Ovary (tissue), 3 donors: Measurements from ENCODE around the gene LGALS3.

ENCODE experiments used
- CTCF ChIP-seq, 3 donors: fragments of 450-650 bp in 2 of 3; fragments of 200-600 bp in 1 of 3; IDR thresholded peaks; one replicate each; pipeline versions ENCODE4 v1.5.1 to v1.8.0; 2016 to 2022; ENCODE audit warnings: antibody characterized with exemption in 3 of 3, mild to moderate bottlenecking in 1 of 3
- EP300 ChIP-seq: sonication (generic); formaldehyde crosslinking; IDR thresholded peaks from one replicate; pipeline ENCODE4 v1.6.1; 2017; ENCODE audit warnings: antibody characterized with exemption
- POLR2A ChIP-seq: fragments of 450-650 bp; IDR thresholded peaks from one replicate; pipeline ENCODE4 v1.6.1; 2017; ENCODE audit warnings: antibody characterized with exemption, mild to moderate bottlenecking, moderate library complexity
- donor health status: DM: no; HTN: no; CAD: no.

GRCh38 chr14:55094292-55095157 is 34.5 kb upstream of the LGALS3 start:
- no peak for TF ChIP-seq CTCF (IDR thresholded peaks at IDR 0.05)
- TF ChIP-seq EP300 = no peak
- TF ChIP-seq POLR2A = no peak
